Uterus (tissue), 4 donors: ENCODE results near the gene TUG1. TPM values are rescaled to one million over a fixed set of nuclear protein-coding genes. Genes with fewer than 3 reads are reported as not detected.

Experiments
- small RNA-seq: library from RNA; depleted of rRNA; stranded (forward); fragments of <200 nt; gene quantifications from one replicate; pipeline ENCODE3, GENCODE V24; 2016
- total RNA-seq, 4 donors: library from RNA; depleted of rRNA in 3 of 4; stranded (reverse); fragments of >200 nt in 3 of 4; gene quantifications; one replicate each; pipeline versions ENCODE4 v1.1.0 to v1.2.4, GENCODE V29; 2014 to 2023
- donor health status: DM: yes; HTN: yes; CAD: no.

The TUG1 gene
- total RNA-seq, 4 donors from 2014 or later: 61.2 to 130 (median 116) TPM

Small RNA genes lying within 50 kb of the gene (small RNA-seq; reads per million reads assigned to genes)
- gene RF01892: not detected

Other genes starting within 250 kb of the TUG1 start
- gene MORC2, start 491 bp upstream of the TUG1 start, total RNA-seq: 10 to 100 TPM in 2 of 4 donors, 1 to 10 TPM in 2; 5.6 to 27.3 (median 14.1) TPM
- gene SMTN, start 112.1 kb downstream of the TUG1 start, total RNA-seq: 100 to 1,000 TPM; 182 to 647 (median 274) TPM
- 1,000 to 10,000 TPM in 2 of 4 donors, 100 to 1,000 TPM in 1, 10 to 100 TPM in 1; 91.7 to 2,170 (median 948) TPM for gene SELENOM, start 138.3 kb downstream of the TUG1 start, total RNA-seq
- 1 to 10 TPM in 3 of 4 donors, under 1 TPM in 1; 0.59 to 7.9 (median 3.0) TPM for gene INPP5J, start 153.7 kb downstream of the TUG1 start, total RNA-seq
- gene PLA2G3, start 171.2 kb downstream of the TUG1 start, total RNA-seq: not detected
- gene RNF185, start 190.9 kb downstream of the TUG1 start, total RNA-seq: 10 to 100 TPM; 10.8 to 39.5 (median 28.0) TPM
- gene LIMK2, start 243.0 kb downstream of the TUG1 start, total RNA-seq: 10 to 100 TPM in 2 of 4 donors, 1 to 10 TPM in 2; 7.2 to 52.0 (median 22.1) TPM